Measurements from ENCODE around the gene TUBB1. TPM values are rescaled to one million over a fixed set of nuclear protein-coding genes. Genes with fewer than 3 reads are reported as not detected.

The TUBB1 gene
- total RNA-seq, 4 donors from 2014 or later: 0.17 TPM; not detected in 3

DNA sequence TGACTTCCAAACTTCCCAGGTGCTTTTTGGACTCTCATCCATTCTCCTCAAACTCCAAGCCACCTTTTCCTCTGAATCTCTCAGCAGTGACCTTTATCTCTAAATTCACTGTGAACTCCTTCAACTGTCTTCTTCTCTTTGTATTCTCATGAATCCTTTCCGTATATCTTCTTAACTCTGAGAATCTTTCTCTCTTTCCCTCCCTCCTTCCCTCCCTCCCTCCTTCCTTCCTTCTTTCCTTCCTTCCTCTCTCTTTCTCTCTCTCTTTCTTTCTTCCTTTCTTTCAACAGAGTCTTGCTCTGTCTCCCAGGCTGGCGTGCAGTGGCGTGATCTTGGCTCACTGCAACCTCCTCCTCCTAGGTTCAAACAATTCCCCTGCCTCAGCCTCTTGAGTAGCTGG lies 27.6 kb downstream of the TUBB1 start:
- 95% methylated on average over 3 of the region's 3 CpGs for WGBS
- Histone ChIP-seq H3K27ac (no peak overlapping the region), H3K9me3 (no peaks in the 10 kb centered on the region), H3K4me3 (no peak overlapping the region), H3K27me3 (peaks cover 10% of the 10 kb centered on the region), H3K4me1 (peaks cover 13% of the 10 kb centered on the region), H3K36me3 (no peaks in the 10 kb centered on the region)
- DNase-seq (ENCODE audit: low spot score in 2 of 2): no peak
- TF ChIP-seq CTCF (IDR thresholded peaks at IDR 0.05): no peak
- no peak for TF ChIP-seq POLR2A (IDR thresholded peaks at IDR 0.05)
- TF ChIP-seq POLR2AphosphoS5 (IDR thresholded peaks at IDR 0.05): no peak
- TF ChIP-seq EP300 (IDR thresholded peaks at IDR 0.05): no peak

- TF ChIP-seq CTCF (IDR thresholded peaks at IDR 0.05): no peak
- TF ChIP-seq POLR2A (IDR thresholded peaks at IDR 0.05): no peak
- no peak for TF ChIP-seq POLR2AphosphoS5 (IDR thresholded peaks at IDR 0.05)
- no peak for TF ChIP-seq EP300 (IDR thresholded peaks at IDR 0.05)
- H3K27ac ChIP-seq: no peak overlapping the region
- no peaks in the 10 kb centered on the region for H3K9me3 ChIP-seq
- peaks cover 5% of the 10 kb centered on the region for H3K4me1 ChIP-seq
- peaks cover 11% of the 10 kb centered on the region for H3K27me3 ChIP-seq
- no peak overlapping the region for H3K4me3 ChIP-seq
- WGBS: 84% methylated on average over 5 of the region's 5 CpGs
- no peaks in the 10 kb centered on the region for H3K36me3 ChIP-seq
- DNase-seq (ENCODE audit: low spot score in 2 of 2): no peak
These were observed 28.9 kb downstream of the TUBB1 start for GRCh38 chr20:59047938-59048680.

GRCh38 chr20:59048681-59049030 lies 29.4 kb downstream of the TUBB1 start:
- TF ChIP-seq POLR2A (IDR thresholded peaks at IDR 0.05) (no peak), EP300 (IDR thresholded peaks at IDR 0.05) (no peak), POLR2AphosphoS5 (IDR thresholded peaks at IDR 0.05) (no peak), CTCF (IDR thresholded peaks at IDR 0.05) (no peak)
- WGBS: 85% methylated on average over 2 of the region's 2 CpGs
- no peaks in the 10 kb centered on the region for H3K9me3 ChIP-seq
- H3K27me3 ChIP-seq: peaks cover 11% of the 10 kb centered on the region
- H3K27ac ChIP-seq: no peak overlapping the region
- no peaks in the 10 kb centered on the region for H3K36me3 ChIP-seq
- H3K4me1 ChIP-seq: no peaks in the 10 kb centered on the region
- H3K4me3 ChIP-seq: no peak overlapping the region
- no peak for DNase-seq (ENCODE audit: low spot score in 2 of 2)

DNA sequence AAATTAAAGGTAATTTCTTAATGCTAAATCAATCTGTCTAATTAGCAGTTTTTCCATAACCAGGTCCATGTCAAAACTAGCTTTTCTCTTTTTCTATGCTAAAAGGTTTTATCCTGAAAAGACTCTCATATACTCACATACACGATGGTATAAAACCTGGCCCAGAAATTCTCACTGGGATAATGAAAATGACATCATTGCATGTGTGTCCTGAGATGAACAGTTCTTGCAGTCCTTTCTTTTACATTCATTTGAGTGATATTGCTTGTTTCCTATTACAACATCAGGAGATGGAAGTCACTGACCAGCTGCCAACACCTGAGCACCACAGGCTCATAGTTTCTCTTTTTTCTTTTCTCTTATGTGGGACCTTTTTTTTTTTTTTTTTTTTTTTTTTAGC lies 31.2 kb downstream of the TUBB1 start:
- no peaks in the 10 kb centered on the region for H3K36me3 ChIP-seq
- H3K27ac ChIP-seq: no peak overlapping the region
- TF ChIP-seq POLR2A (IDR thresholded peaks at IDR 0.05) (no peak), CTCF (IDR thresholded peaks at IDR 0.05) (no peak), EP300 (IDR thresholded peaks at IDR 0.05) (no peak), POLR2AphosphoS5 (IDR thresholded peaks at IDR 0.05) (no peak)
- H3K9me3 ChIP-seq: no peaks in the 10 kb centered on the region
- no peak for DNase-seq (ENCODE audit: low spot score in 2 of 2)
- no peaks in the 10 kb centered on the region for H3K4me1 ChIP-seq
- H3K27me3 ChIP-seq: peaks cover 14% of the 10 kb centered on the region
- 57% methylated on average over 1 of the region's 1 CpG for WGBS
- H3K4me3 ChIP-seq: no peak overlapping the region

DNA sequence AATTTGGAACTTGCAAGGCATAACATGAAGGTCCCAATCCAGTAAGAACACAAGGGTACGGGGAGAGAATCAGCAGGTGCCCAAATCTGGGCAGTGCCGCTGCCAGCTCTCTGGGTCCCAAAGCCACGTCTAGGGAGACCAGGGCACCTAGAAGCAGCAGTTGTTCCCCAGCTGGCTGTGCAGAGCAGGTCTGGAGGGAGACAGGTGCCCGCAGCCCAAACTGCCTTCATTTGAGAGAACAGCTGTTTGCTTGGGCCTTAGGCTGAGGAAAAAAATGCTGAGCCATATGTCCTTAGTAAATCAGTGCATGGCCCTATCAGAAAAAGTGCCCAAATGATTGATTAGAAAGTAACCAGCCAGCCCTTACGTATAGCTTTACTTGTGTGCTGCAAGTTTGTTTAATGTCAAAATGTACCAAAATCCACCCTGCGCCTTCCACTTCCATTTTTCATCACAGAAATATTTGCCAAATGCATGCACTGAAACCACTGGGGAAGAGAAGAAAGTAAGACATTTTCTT lies 32.5 kb downstream of the TUBB1 start:
- TF ChIP-seq EP300 (IDR thresholded peaks at IDR 0.05): no peak
- TF ChIP-seq POLR2A (IDR thresholded peaks at IDR 0.05): no peak
- TF ChIP-seq POLR2AphosphoS5 (IDR thresholded peaks at IDR 0.05): no peak
- TF ChIP-seq CTCF (IDR thresholded peaks at IDR 0.05): no peak
- Histone ChIP-seq H3K27ac (no peak overlapping the region), H3K36me3 (no peaks in the 10 kb centered on the region), H3K4me1 (no peaks in the 10 kb centered on the region), H3K9me3 (no peaks in the 10 kb centered on the region), H3K4me3 (no peak overlapping the region), H3K27me3 (peaks cover 17% of the 10 kb centered on the region)
- no peak for DNase-seq (ENCODE audit: low spot score in 2 of 2)
- 87% methylated on average over 6 of the region's 6 CpGs for WGBS

Data from suprapubic skin (tissue), 4 donors.